CD4-positive, alpha-beta T cell treated with Interleukin-15 for 1 hour (primary cell): Measurements from ENCODE around the gene DEFB132.

Experiments used
- DNase-seq: peaks from one replicate; pipeline ENCODE4 v3.0.0-alpha.2; 2020

The DEFB132 gene

GRCh38 chr20:266596-267562 is 9.4 kb downstream of the DEFB132 start:
- DNase-seq, result peak; percentile 84

GRCh38 chr20:270517-270916 is 13.0 kb downstream of the DEFB132 start:
- no peak for DNase-seq

- no peak for DNase-seq
Observed at GRCh38 chr20:271069-271468, 13.5 kb downstream of the DEFB132 start.

- no peak for DNase-seq
Observed at GRCh38 chr20:271528-271927, 14.0 kb downstream of the DEFB132 start.

- no peak for DNase-seq
Observed at GRCh38 chr20:272718-273117, 15.2 kb downstream of the DEFB132 start.

- no peak for DNase-seq
Observed at GRCh38 chr20:273884-274283, 16.4 kb downstream of the DEFB132 start.

GRCh38 chr20:275791-276190 is 18.3 kb downstream of the DEFB132 start:
- no peak for DNase-seq

- DNase-seq, result no peak
Observed at GRCh38 chr20:276620-277495, 19.3 kb downstream of the DEFB132 start.

GRCh38 chr20:277496-277781 is 19.9 kb downstream of the DEFB132 start:
- DNase-seq, result no peak

GRCh38 chr20:278181-278580 is 20.7 kb downstream of the DEFB132 start:
- DNase-seq, result no peak

- DNase-seq, result no peak
Observed at GRCh38 chr20:278607-279571, 21.4 kb downstream of the DEFB132 start.

- DNase-seq, result no peak
Observed at GRCh38 chr20:284172-284571, 26.6 kb downstream of the DEFB132 start.

GRCh38 chr20:286508-286907 is 29.0 kb downstream of the DEFB132 start:
- DNase-seq, result no peak

- no peak for DNase-seq
Observed at GRCh38 chr20:288956-289692, 31.6 kb downstream of the DEFB132 start.

GRCh38 chr20:289693-290083 is 32.2 kb downstream of the DEFB132 start:
- DNase-seq, result no peak

- peak; percentile 91 for DNase-seq
Observed at GRCh38 chr20:290084-290831, 32.7 kb downstream of the DEFB132 start, which contains the start of gene C20orf96. TSS of gene C20orf96 (minus strand) at chr20:290750. CDS start at chr20:290610, 140 bp downstream.

GRCh38 chr20:294602-295001 is 37.1 kb downstream of the DEFB132 start:
- DNase-seq, result no peak

- DNase-seq, result no peak
Observed at GRCh38 chr20:295804-296203, 38.3 kb downstream of the DEFB132 start.

GRCh38 chr20:297098-297924 is 39.8 kb downstream of the DEFB132 start, which contains the start of gene ZCCHC3:
TSS of gene ZCCHC3 (plus strand) at chr20:297570. CDS start at chr20:297587, 17 bp downstream.
- DNase-seq, result peak; percentile 85
